HEK293 (cell line): ENCODE measurements around the gene ZIC4.

ENCODE experiments used
- CTCF ChIA-PET: fragments of 350-600 bp; formaldehyde crosslinking; extraction: SDS; loops from one replicate; lab custom pipeline; 2021; ENCODE audit warnings: antibody characterized with exemption; lab: Yijun Ruan, JAX
- POLR2A ChIA-PET: fragments of 300-600 bp; formaldehyde crosslinking; extraction: SDS; loops from one replicate; lab custom pipeline; 2020; ENCODE audit warnings: antibody characterized with exemption, inconsistent platforms; lab: Yijun Ruan, JAX
- H3K27ac ChIP-seq: fragments of 200-500 bp; sonication (Bioruptor generic); 2 replicates; pipeline ENCODE4 v1.5.1; 2014; ENCODE audit warnings: low read depth, low read length, control low read depth, inconsistent platforms; ENCODE audit errors: extremely low read depth
- H3K36me3 ChIP-seq, 2 experiments: fragments of 200-500 bp in 1 of 2; sonication (Bioruptor generic) in 1 of 2; 1 replicate in 1 of 2; 2 replicates in 1 of 2; pipeline ENCODE4 v1.5.1; 2014 to 2017; ENCODE audit warnings: inconsistent platforms in 2 of 2, low read length in 2 of 2; ENCODE audit not compliant: control insufficient read depth in 2 of 2, insufficient read depth in 1 of 2
- H3K4me1 ChIP-seq: fragments of 200-500 bp; sonication (Bioruptor generic); 2 replicates; pipeline ENCODE4 v1.5.1; 2014; ENCODE audit warnings: mild to moderate bottlenecking, low read length, inconsistent platforms; ENCODE audit not compliant: control insufficient read depth, insufficient read depth
- H3K4me3 ChIP-seq: 2 replicates; pipeline ENCODE4 v1.5.1; 2011; ENCODE audit warnings: low read depth, mild to moderate bottlenecking, control low read depth, low read length, moderate library complexity
- H3K9me3 ChIP-seq: fragments of 200-500 bp; sonication (Bioruptor generic); 2 replicates; pipeline ENCODE4 v1.5.1; 2014; ENCODE audit warnings: low read depth, low read length, inconsistent platforms; ENCODE audit not compliant: control insufficient read depth, insufficient read depth
- BCL11A ChIP-seq: fragments of 450-650 bp; formaldehyde crosslinking; IDR thresholded peaks from 2 replicates; pipeline ENCODE4 v1.5.1; 2016; ENCODE audit warnings: low read depth, missing biosample characterization, missing genetic modification characterization
- BCL11B ChIP-seq: fragments of 450-650 bp; formaldehyde crosslinking; IDR thresholded peaks from 2 replicates; pipeline ENCODE4 v1.5.1; 2016; ENCODE audit warnings: low read depth, missing biosample characterization, missing genetic modification characterization
- KLF1 ChIP-seq: fragments of 450-650 bp; formaldehyde crosslinking; IDR thresholded peaks from 2 replicates; pipeline ENCODE4 v1.5.1; 2016; ENCODE audit warnings: missing biosample characterization, missing genetic modification characterization
- RBAK ChIP-seq: fragments of 450-650 bp; formaldehyde crosslinking; IDR thresholded peaks from 2 replicates; pipeline ENCODE4 v1.5.1; 2016; ENCODE audit warnings: missing biosample characterization, missing genetic modification characterization
- REST ChIP-seq: fragments of 450-650 bp; formaldehyde crosslinking; IDR thresholded peaks from 2 replicates; pipeline ENCODE4 v1.5.1; 2016; ENCODE audit warnings: missing biosample characterization, missing genetic modification characterization
- SP2 ChIP-seq: fragments of 450-650 bp; formaldehyde crosslinking; IDR thresholded peaks from 2 replicates; pipeline ENCODE4 v1.5.1; 2016; ENCODE audit warnings: missing biosample characterization, missing genetic modification characterization
- ZBTB20 ChIP-seq: fragments of 450-650 bp; formaldehyde crosslinking; IDR thresholded peaks from 2 replicates; pipeline ENCODE4 v1.5.1; 2016; ENCODE audit warnings: missing biosample characterization, missing genetic modification characterization
- ZFP41 ChIP-seq: fragments of 450-650 bp; formaldehyde crosslinking; IDR thresholded peaks from 2 replicates; pipeline ENCODE4 v1.5.1; 2016; ENCODE audit warnings: missing biosample characterization, missing genetic modification characterization, borderline replicate concordance
- ZNF121 ChIP-seq: fragments of 450-650 bp; formaldehyde crosslinking; IDR thresholded peaks from 2 replicates; pipeline ENCODE4 v1.5.1; 2016; ENCODE audit warnings: missing biosample characterization, missing genetic modification characterization
- ZNF132 ChIP-seq: fragments of 450-650 bp; formaldehyde crosslinking; IDR thresholded peaks from 2 replicates; pipeline ENCODE4 v1.5.1; 2017; ENCODE audit warnings: missing biosample characterization, missing genetic modification characterization, borderline replicate concordance
- ZNF157 ChIP-seq: fragments of 450-650 bp; formaldehyde crosslinking; IDR thresholded peaks from 2 replicates; pipeline ENCODE4 v1.5.1; 2016; ENCODE audit warnings: missing biosample characterization, missing genetic modification characterization
- ZNF223 ChIP-seq: fragments of 450-650 bp; formaldehyde crosslinking; IDR thresholded peaks from 2 replicates; pipeline ENCODE4 v1.5.1; 2016; ENCODE audit warnings: missing biosample characterization, missing genetic modification characterization
- ZNF239 ChIP-seq: fragments of 450-650 bp; formaldehyde crosslinking; IDR thresholded peaks from 2 replicates; pipeline ENCODE4 v1.5.1; 2016; ENCODE audit warnings: missing biosample characterization, missing genetic modification characterization
- ZNF354C ChIP-seq: fragments of 450-650 bp; formaldehyde crosslinking; IDR thresholded peaks from 2 replicates; pipeline ENCODE4 v1.5.1; 2016; ENCODE audit warnings: missing biosample characterization, missing genetic modification characterization, low read depth, borderline replicate concordance
- ZNF37A ChIP-seq: fragments of 450-650 bp; IDR thresholded peaks from 2 replicates; pipeline ENCODE4 v1.5.1; 2018; ENCODE audit warnings: missing biosample characterization, missing genetic modification characterization
- ZNF394 ChIP-seq: fragments of 450-650 bp; formaldehyde crosslinking; IDR thresholded peaks from 2 replicates; pipeline ENCODE4 v1.5.1; 2016; ENCODE audit warnings: missing biosample characterization, missing genetic modification characterization, mild to moderate bottlenecking, moderate library complexity, borderline replicate concordance
- ZNF433 ChIP-seq: fragments of 450-650 bp; formaldehyde crosslinking; IDR thresholded peaks from 2 replicates; pipeline ENCODE4 v1.5.1; 2016; ENCODE audit warnings: missing biosample characterization, missing genetic modification characterization, low read depth
- ZNF48 ChIP-seq: fragments of 450-650 bp; formaldehyde crosslinking; IDR thresholded peaks from 2 replicates; pipeline ENCODE4 v1.5.1; 2016; ENCODE audit warnings: missing biosample characterization, missing genetic modification characterization
- ZNF548 ChIP-seq: fragments of 450-650 bp; formaldehyde crosslinking; IDR thresholded peaks from 2 replicates; pipeline ENCODE4 v1.5.1; 2016; ENCODE audit warnings: missing biosample characterization, missing genetic modification characterization
- ZNF596 ChIP-seq: fragments of 450-650 bp; IDR thresholded peaks from 2 replicates; pipeline ENCODE4 v1.5.0; 2018; ENCODE audit warnings: missing biosample characterization, mild to moderate bottlenecking, missing genetic modification characterization, moderate library complexity
- ZNF626 ChIP-seq: fragments of 450-650 bp; sonication (Bioruptor Pico); formaldehyde crosslinking; IDR thresholded peaks from 2 replicates; pipeline ENCODE4 v1.5.1; 2018; ENCODE audit warnings: missing biosample characterization, missing genetic modification characterization, inconsistent platforms
- ZNF629 ChIP-seq: fragments of 450-650 bp; formaldehyde crosslinking; IDR thresholded peaks from 2 replicates; pipeline ENCODE4 v1.5.1; 2017; ENCODE audit warnings: missing biosample characterization, missing genetic modification characterization
- ZNF677 ChIP-seq: fragments of 450-650 bp; IDR thresholded peaks from 2 replicates; pipeline ENCODE4 v1.5.0; 2018; ENCODE audit warnings: missing biosample characterization, mild to moderate bottlenecking, missing genetic modification characterization, moderate library complexity
- TF ChIP-seq, protein P1 (sequence below): fragments of 450-650 bp; formaldehyde crosslinking; IDR thresholded peaks from 2 replicates; pipeline ENCODE4 v1.5.1; 2016; ENCODE audit warnings: missing biosample characterization, missing genetic modification characterization, low read depth
- TF ChIP-seq, protein P2 (sequence below): fragments of 450-650 bp; formaldehyde crosslinking; IDR thresholded peaks from 2 replicates; pipeline ENCODE4 v1.5.1; 2016; ENCODE audit warnings: missing biosample characterization, missing genetic modification characterization, borderline replicate concordance
- TF ChIP-seq, protein P3 (sequence below): fragments of 450-650 bp; formaldehyde crosslinking; IDR thresholded peaks from 2 replicates; pipeline ENCODE4 v1.5.1; 2016; ENCODE audit warnings: missing biosample characterization, missing genetic modification characterization, low read depth

The ZIC4 gene

GRCh38 chr3:147410116-147410525, 3.8 kb upstream of the ZIC4 start:
- CTCF ChIA-PET: no interaction called here
- Histone ChIP-seq H3K9me3 (no peaks in the 10 kb centered on the region), H3K36me3 (no peaks in the 10 kb centered on the region), H3K27ac (no peak overlapping the region), H3K4me3 (no peak overlapping the region), H3K4me1 (no peaks in the 10 kb centered on the region)
- no peak for TF ChIP-seq ZNF132 (tag by site-specific recombination)
- TF ChIP-seq, protein P1, sequence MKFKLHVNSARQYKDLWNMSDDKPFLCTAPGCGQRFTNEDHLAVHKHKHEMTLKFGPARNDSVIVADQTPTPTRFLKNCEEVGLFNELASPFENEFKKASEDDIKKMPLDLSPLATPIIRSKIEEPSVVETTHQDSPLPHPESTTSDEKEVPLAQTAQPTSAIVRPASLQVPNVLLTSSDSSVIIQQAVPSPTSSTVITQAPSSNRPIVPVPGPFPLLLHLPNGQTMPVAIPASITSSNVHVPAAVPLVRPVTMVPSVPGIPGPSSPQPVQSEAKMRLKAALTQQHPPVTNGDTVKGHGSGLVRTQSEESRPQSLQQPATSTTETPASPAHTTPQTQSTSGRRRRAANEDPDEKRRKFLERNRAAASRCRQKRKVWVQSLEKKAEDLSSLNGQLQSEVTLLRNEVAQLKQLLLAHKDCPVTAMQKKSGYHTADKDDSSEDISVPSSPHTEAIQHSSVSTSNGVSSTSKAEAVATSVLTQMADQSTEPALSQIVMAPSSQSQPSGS (tag by site-specific recombination): no peak
- POLR2A ChIA-PET: no interaction called here

GRCh38 chr3:147409143-147410115, 3.1 kb upstream of the ZIC4 start, which contains the start of gene ZIC1:
ZIC1 (plus strand) TSS chr3:147409365; CDS start chr3:147410113, 748 bp downstream.
- POLR2A ChIA-PET: interaction anchor here (0.6 to 0.7 kb wide), 3 partner anchors 267 to 681 kb away, joined by 3 to 14 read pairs (median 7); no protein-coding TSS in a partner anchor
- H3K4me3 ChIP-seq: peak within 1 kb of the TSS; percentile 31
- H3K27ac ChIP-seq: no peak within 1 kb of the TSS
- no peaks in the 10 kb centered on the region for H3K4me1 ChIP-seq
- CTCF ChIA-PET: no interaction called here
- H3K9me3 ChIP-seq: no peaks in the 10 kb centered on the region
- no peaks in the 10 kb centered on the region for H3K36me3 ChIP-seq
- no peak for TF ChIP-seq ZNF677 (tag by site-specific recombination)
- no peak for TF ChIP-seq BCL11B (tag by site-specific recombination)
- TF ChIP-seq ZNF626 (tag by site-specific recombination): no peak
- no peak for TF ChIP-seq ZNF37A (tag by site-specific recombination)
- TF ChIP-seq ZFP41: no peak
- TF ChIP-seq RBAK (tag by site-specific recombination): no peak
- no peak for TF ChIP-seq ZNF354C (tag by site-specific recombination)
- TF ChIP-seq ZNF48 (tag by site-specific recombination): no peak
- no peak for TF ChIP-seq REST
- TF ChIP-seq, protein P2, sequence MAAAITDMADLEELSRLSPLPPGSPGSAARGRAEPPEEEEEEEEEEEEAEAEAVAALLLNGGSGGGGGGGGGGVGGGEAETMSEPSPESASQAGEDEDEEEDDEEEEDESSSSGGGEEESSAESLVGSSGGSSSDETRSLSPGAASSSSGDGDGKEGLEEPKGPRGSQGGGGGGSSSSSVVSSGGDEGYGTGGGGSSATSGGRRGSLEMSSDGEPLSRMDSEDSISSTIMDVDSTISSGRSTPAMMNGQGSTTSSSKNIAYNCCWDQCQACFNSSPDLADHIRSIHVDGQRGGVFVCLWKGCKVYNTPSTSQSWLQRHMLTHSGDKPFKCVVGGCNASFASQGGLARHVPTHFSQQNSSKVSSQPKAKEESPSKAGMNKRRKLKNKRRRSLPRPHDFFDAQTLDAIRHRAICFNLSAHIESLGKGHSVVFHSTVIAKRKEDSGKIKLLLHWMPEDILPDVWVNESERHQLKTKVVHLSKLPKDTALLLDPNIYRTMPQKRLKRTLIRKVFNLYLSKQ (tag by site-specific recombination): no peak
- TF ChIP-seq SP2 (tag by site-specific recombination): peak; percentile 47
- no peak for TF ChIP-seq ZNF223 (tag by site-specific recombination)
- TF ChIP-seq ZNF157 (tag by site-specific recombination): no peak
- no peak for TF ChIP-seq ZNF121 (tag by site-specific recombination)
- no peak for TF ChIP-seq ZNF394 (tag by site-specific recombination)
- no peak for TF ChIP-seq ZNF548 (tag by site-specific recombination)
- peak; percentile 36; the same call in 1 of the 2 replicates for TF ChIP-seq ZBTB20 (tag by site-specific recombination)
- no peak for TF ChIP-seq KLF1 (tag by site-specific recombination)
- no peak for TF ChIP-seq ZNF596
- TF ChIP-seq, protein P3, sequence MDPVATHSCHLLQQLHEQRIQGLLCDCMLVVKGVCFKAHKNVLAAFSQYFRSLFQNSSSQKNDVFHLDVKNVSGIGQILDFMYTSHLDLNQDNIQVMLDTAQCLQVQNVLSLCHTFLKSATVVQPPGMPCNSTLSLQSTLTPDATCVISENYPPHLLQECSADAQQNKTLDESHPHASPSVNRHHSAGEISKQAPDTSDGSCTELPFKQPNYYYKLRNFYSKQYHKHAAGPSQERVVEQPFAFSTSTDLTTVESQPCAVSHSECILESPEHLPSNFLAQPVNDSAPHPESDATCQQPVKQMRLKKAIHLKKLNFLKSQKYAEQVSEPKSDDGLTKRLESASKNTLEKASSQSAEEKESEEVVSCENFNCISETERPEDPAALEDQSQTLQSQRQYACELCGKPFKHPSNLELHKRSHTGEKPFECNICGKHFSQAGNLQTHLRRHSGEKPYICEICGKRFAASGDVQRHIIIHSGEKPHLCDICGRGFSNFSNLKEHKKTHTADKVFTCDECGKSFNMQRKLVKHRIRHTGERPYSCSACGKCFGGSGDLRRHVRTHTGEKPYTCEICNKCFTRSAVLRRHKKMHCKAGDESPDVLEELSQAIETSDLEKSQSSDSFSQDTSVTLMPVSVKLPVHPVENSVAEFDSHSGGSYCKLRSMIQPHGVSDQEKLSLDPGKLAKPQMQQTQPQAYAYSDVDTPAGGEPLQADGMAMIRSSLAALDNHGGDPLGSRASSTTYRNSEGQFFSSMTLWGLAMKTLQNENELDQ (tag by site-specific recombination): no peak
- no peak for TF ChIP-seq ZNF239 (tag by site-specific recombination)
- no peak for TF ChIP-seq ZNF433 (tag by site-specific recombination)
- no peak for TF ChIP-seq BCL11A (tag by site-specific recombination)
- no peak for TF ChIP-seq ZNF629 (tag by site-specific recombination)
